ENCODE results near the gene TMEM108. TPM values are rescaled to one million over a fixed set of nuclear protein-coding genes. Genes with fewer than 3 reads are reported as not detected.

Gene TMEM108
- total and polyA plus RNA-seq, 2 of the 4 experiments (the other 2 are of a cell fraction) = 0.18 to 2.2 TPM

GRCh38 chr3:133083395-133083794 lies 45.2 kb downstream of the TMEM108 start:
- Histone ChIP-seq H4K20me1 (ENCODE audit: insufficient read depth, low read length) (no peaks in the 10 kb centered on the region), H3K14ac (replicated peaks; ENCODE audit: low read depth, low read length) (no peak overlapping the region), H2BK120ac (ENCODE audit: low read depth, low read length) (no peak overlapping the region), H3K4ac (ENCODE audit: low read depth, low read length) (no peak overlapping the region), H3K23ac (ENCODE audit: low read depth, low read length) (no peak overlapping the region), H4K5ac (ENCODE audit: low read depth, low read length) (no peak overlapping the region), H3K27ac (ENCODE audit: insufficient read depth, low read length) (no peak overlapping the region), H2AFZ (replicated peaks; ENCODE audit: low read length, poor library complexity) (no peak overlapping the region), H3K4me1 (ENCODE audit: control insufficient read depth, insufficient read depth, low read length) (no peaks in the 10 kb centered on the region), H3K36me3 (ENCODE audit: control insufficient read depth, insufficient read depth, low read length) (no peaks in the 10 kb centered on the region), H4K91ac (ENCODE audit: insufficient read depth, low read depth, low read length) (no peak overlapping the region), H3K79me1 (ENCODE audit: low read depth in 1 of 2, low read length in 2 of 2) (no peaks in the 10 kb centered on the region), H3K27me3 (ENCODE audit: control insufficient read depth, insufficient read depth, low read length) (no peaks in the 10 kb centered on the region), H2BK20ac (ENCODE audit: low read depth, low read length) (no peak overlapping the region), H3K9me3 (ENCODE audit: control insufficient read depth, insufficient read depth, low read length) (no peaks in the 10 kb centered on the region), H3K56ac (ENCODE audit: extremely low read depth, insufficient read depth, low read length) (no peak overlapping the region), H2AK5ac (ENCODE audit: low read depth, low read length) (no peak overlapping the region), H3K4me3 (ENCODE audit: insufficient read depth, low read depth, low read length) (no peak overlapping the region), H2AK9ac (replicated peaks; ENCODE audit: low read depth, low read length, poor library complexity) (no peak overlapping the region), H2BK5ac (ENCODE audit: low read depth, low read length, poor library complexity, severe bottlenecking) (no peak overlapping the region), H3K4me2 (ENCODE audit: low read depth, low read length) (no peak overlapping the region), H2BK15ac (ENCODE audit: low read depth, low read length) (no peak overlapping the region), H3K18ac (ENCODE audit: low read depth, low read length) (no peak overlapping the region), H4K8ac (ENCODE audit: low read depth in 2 of 2, low read length in 2 of 2) (no peak overlapping the region), H3K9me1 (ENCODE audit: insufficient read depth, low read length) (no peaks in the 10 kb centered on the region), H3K9ac (ENCODE audit: low read depth, low read length) (no peak overlapping the region)
- CTCF ChIA-PET = no interaction called here
- no CpG with 5 or more reads among the region's 1 CpG for WGBS, 2 experiments (ENCODE audit: extremely low coverage in 2 of 2, insufficient read length in 1 of 2)
- ATAC-seq (ENCODE audit: low read depth) = no peak
- intact Hi-C loops (cut with micrococcal nuclease) = no loop called here
- BruUV-seq (replicated peaks) = no TSS peak
- dilution Hi-C loops (cut with HindIII; ENCODE audit: low sequenced_read_pairs, unreplicated experiment) = no loop called here
- in situ Hi-C loops (cut with MboI; ENCODE audit: low sequenced_read_pairs) = no loop called here
- POLR2A ChIA-PET (ENCODE audit: unreplicated experiment) = no interaction called here
- no peak for TF ChIP-seq CTCF (conservative IDR thresholded peaks at IDR 0.05; ENCODE audit: low read depth, low read length)
- TF ChIP-seq FOS (IDR thresholded peaks at IDR 0.05; ENCODE audit: low read depth, low read length) = no peak
- TF ChIP-seq SMC3 (IDR thresholded peaks at IDR 0.05; ENCODE audit: low read depth, low read length) = no peak
- TF ChIP-seq RAD21 (IDR thresholded peaks at IDR 0.05; ENCODE audit: low read length) = no peak
- no peak for TF ChIP-seq USF2 (IDR thresholded peaks at IDR 0.05; ENCODE audit: low read depth, low read length)
- no peak for TF ChIP-seq MAFK (IDR thresholded peaks at IDR 0.05; ENCODE audit: low read depth, low read length)
- no peak for TF ChIP-seq POLR2A (IDR thresholded peaks at IDR 0.05; ENCODE audit: low read depth, low read length)
- TF ChIP-seq CEBPB (IDR thresholded peaks at IDR 0.05; ENCODE audit: low read depth, low read length) = no peak
- no peak for TF ChIP-seq RCOR1 (IDR thresholded peaks at IDR 0.05; ENCODE audit: insufficient replicate concordance, low read length)
- no peak for TF ChIP-seq ELK1 (IDR thresholded peaks at IDR 0.05; ENCODE audit: borderline replicate concordance, low read depth, low read length)
- TF ChIP-seq NFE2L2 (IDR thresholded peaks at IDR 0.05; ENCODE audit: low read depth, low read length) = no peak
- TF ChIP-seq RFX5 (IDR thresholded peaks at IDR 0.05; ENCODE audit: low read depth, low read length) = no peak
- TF ChIP-seq MXI1 (IDR thresholded peaks at IDR 0.05; ENCODE audit: borderline replicate concordance, low read depth, low read length) = no peak
- no peak for TF ChIP-seq MAZ (IDR thresholded peaks at IDR 0.05; ENCODE audit: borderline replicate concordance, low read depth, low read length)
- no peak for TF ChIP-seq CHD1 (IDR thresholded peaks at IDR 0.05; ENCODE audit: low read depth, low read length)
- no peak for TF ChIP-seq BHLHE40 (IDR thresholded peaks at IDR 0.05; ENCODE audit: low read depth, low read length)
- DNase-seq = no peak
